ENCODE measurements around the gene RNF148. TPM values are rescaled to one million over a fixed set of nuclear protein-coding genes. Genes with fewer than 3 reads are reported as not detected.

RNF148 gene
- total RNA-seq, 6 donors from 2014 or later, result 1.2 to 12.6 (median 7.6) TPM

- TF ChIP-seq EP300 (IDR thresholded peaks at IDR 0.05), result no peak
- no peak for TF ChIP-seq POLR2AphosphoS5 (IDR thresholded peaks at IDR 0.05)
- TF ChIP-seq POLR2A (IDR thresholded peaks at IDR 0.05), result no peak
- TF ChIP-seq CTCF (IDR thresholded peaks at IDR 0.05), result no peak
- WGBS, 2 donors, result 89 to 100% methylated on average over 2 of the region's 2 CpGs
- DNase-seq (no peak), ATAC-seq (ENCODE audit: low FRiP score in 2 of 2) (no peak)
- no peak overlapping the region for H3K4me3 ChIP-seq
- H3K9me3 ChIP-seq, result no peaks in the 10 kb centered on the region
- no peaks in the 10 kb centered on the region for H3K36me3 ChIP-seq
- no peaks in the 10 kb centered on the region for H3K27me3 ChIP-seq
- H3K4me1 ChIP-seq, result no peaks in the 10 kb centered on the region
- no peak overlapping the region for H3K27ac ChIP-seq
Observed at GRCh38 chr7:122694697-122695096, 8.0 kb downstream of the RNF148 start.

- H3K4me1 ChIP-seq, result no peaks in the 10 kb centered on the region
- TF ChIP-seq POLR2A (IDR thresholded peaks at IDR 0.05), result no peak
- no peak for TF ChIP-seq EP300 (IDR thresholded peaks at IDR 0.05)
- TF ChIP-seq POLR2AphosphoS5 (IDR thresholded peaks at IDR 0.05), result no peak
- TF ChIP-seq CTCF (IDR thresholded peaks at IDR 0.05), result no peak
- H3K27me3 ChIP-seq, result no peaks in the 10 kb centered on the region
- H3K4me3 ChIP-seq, result no peak overlapping the region
- DNase-seq (no peak), ATAC-seq (ENCODE audit: low FRiP score in 2 of 2) (no peak)
- no peak overlapping the region for H3K27ac ChIP-seq
- H3K36me3 ChIP-seq, result no peaks in the 10 kb centered on the region
- WGBS, 2 donors, result 89 to 92% methylated on average over 3 of the region's 3 CpGs
- H3K9me3 ChIP-seq, result no peaks in the 10 kb centered on the region
Observed at GRCh38 chr7:122692769-122693309, 9.9 kb downstream of the RNF148 start.

- TF ChIP-seq POLR2AphosphoS5 (IDR thresholded peaks at IDR 0.05) (no peak), EP300 (IDR thresholded peaks at IDR 0.05) (no peak), POLR2A (IDR thresholded peaks at IDR 0.05) (no peak), CTCF (IDR thresholded peaks at IDR 0.05) (no peak)
- H3K36me3 ChIP-seq, result no peaks in the 10 kb centered on the region
- DNase-seq, result no peak
- 86 to 92% methylated on average over 7 to 14 of the region's 14 CpGs for WGBS, 2 donors
- no peak for ATAC-seq (ENCODE audit: low FRiP score in 2 of 2)
- H3K9me3 ChIP-seq, result no peaks in the 10 kb centered on the region
- no peaks in the 10 kb centered on the region for H3K27me3 ChIP-seq
- no peak overlapping the region for H3K27ac ChIP-seq
- no peaks in the 10 kb centered on the region for H3K4me1 ChIP-seq
- no peak overlapping the region for H3K4me3 ChIP-seq
Observed at GRCh38 chr7:122691569-122692235, 11.0 kb downstream of the RNF148 start.

GRCh38 chr7:122689346-122690109, 13.2 kb downstream of the RNF148 start:
- Histone ChIP-seq H3K36me3 (no peaks in the 10 kb centered on the region), H3K27me3 (no peaks in the 10 kb centered on the region), H3K27ac (no peak overlapping the region), H3K9me3 (no peaks in the 10 kb centered on the region), H3K4me3 (no peak overlapping the region), H3K4me1 (no peaks in the 10 kb centered on the region)
- DNase-seq (peak in 1 of 2 donors; percentile 5), ATAC-seq (ENCODE audit: low FRiP score in 2 of 2) (no peak)
- no peak for TF ChIP-seq POLR2A (IDR thresholded peaks at IDR 0.05)
- no peak for TF ChIP-seq POLR2AphosphoS5 (IDR thresholded peaks at IDR 0.05)
- no peak for TF ChIP-seq CTCF (IDR thresholded peaks at IDR 0.05)
- no peak for TF ChIP-seq EP300 (IDR thresholded peaks at IDR 0.05)
- WGBS, 2 donors, result 95% methylated on average over 11 to 13 of the region's 13 CpGs

Measured in upper lobe of left lung (tissue), 6 donors.